Stimulated activated CD8-positive, alpha-beta memory T cell treated with anti-CD3 and anti-CD28 coated beads, Interleukin-7, amount 100 ng/mL, for 4 hours (primary cell): ENCODE results near the gene GPATCH8.
A peak's percentile ranks its signal among the peaks of the same experiment; 100 is the strongest.

ENCODE experiments used
- DNase-seq, 2 donors: peaks; one replicate each; pipeline ENCODE4 v3.0.0-alpha.2; 2020; ENCODE audit warnings: low read depth in 2 of 2

GPATCH8 gene

GRCh38 chr17:44354582-44355561 is 148.3 kb downstream of the GPATCH8 start:
- DNase-seq = peak in 1 of 2 donors; percentile 61

- peak in 1 of 2 donors; percentile 14 for DNase-seq
Measured at GRCh38 chr17:44353672-44354331, 149.4 kb downstream of the GPATCH8 start.

GRCh38 chr17:44352828-44353671 is 150.2 kb downstream of the GPATCH8 start:
- no peak for DNase-seq

GRCh38 chr17:44351961-44352827 is 151.0 kb downstream of the GPATCH8 start:
- DNase-seq = no peak

GRCh38 chr17:44351464-44351863 is 151.7 kb downstream of the GPATCH8 start:
- DNase-seq = no peak

GRCh38 chr17:44350733-44351226 is 152.4 kb downstream of the GPATCH8 start:
- peak; percentile 38 to 56 for DNase-seq

GRCh38 chr17:44349553-44350070 is 153.6 kb downstream of the GPATCH8 start:
- DNase-seq = no peak

GRCh38 chr17:44348988-44349364 is 154.2 kb downstream of the GPATCH8 start:
- DNase-seq = no peak

- no peak for DNase-seq
Measured at GRCh38 chr17:44348234-44348987, 154.8 kb downstream of the GPATCH8 start.
